SW 1271 (cell line): ENCODE data around the gene EXOSC9.

Experiments used
- DNase-seq, 2 experiments: peaks; one replicate each; lab custom pipeline; 2025; lab: John Stamatoyannopoulos, UW

Gene EXOSC9

GRCh38 chr4:121824171-121824527 is 23.0 kb downstream of the EXOSC9 start:
- DNase-seq: no peak

DNA sequence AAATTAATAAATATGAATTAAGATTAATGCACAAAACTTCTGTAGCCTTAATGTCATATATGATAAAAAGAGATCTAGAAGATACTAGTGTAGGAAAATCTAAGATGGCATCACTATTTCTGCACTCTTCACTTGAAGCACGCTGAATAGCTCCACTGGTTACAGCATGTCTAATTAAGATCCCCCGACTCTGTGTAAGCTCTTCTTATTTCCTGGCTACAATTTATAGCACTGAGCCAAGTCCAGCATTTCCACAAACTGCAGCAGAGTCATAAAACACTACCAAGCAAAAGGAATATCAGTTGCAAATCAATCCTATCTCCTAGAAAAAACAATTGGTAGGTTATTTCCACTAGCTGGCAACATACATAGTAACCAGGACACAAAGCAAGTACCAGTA is 23.8 kb downstream of the EXOSC9 start:
- DNase-seq: no peak

- DNase-seq: no peak
Measured at GRCh38 chr4:121827853-121828252, 26.7 kb downstream of the EXOSC9 start.

GRCh38 chr4:121829511-121829910 is 28.4 kb downstream of the EXOSC9 start:
- DNase-seq: no peak

DNA sequence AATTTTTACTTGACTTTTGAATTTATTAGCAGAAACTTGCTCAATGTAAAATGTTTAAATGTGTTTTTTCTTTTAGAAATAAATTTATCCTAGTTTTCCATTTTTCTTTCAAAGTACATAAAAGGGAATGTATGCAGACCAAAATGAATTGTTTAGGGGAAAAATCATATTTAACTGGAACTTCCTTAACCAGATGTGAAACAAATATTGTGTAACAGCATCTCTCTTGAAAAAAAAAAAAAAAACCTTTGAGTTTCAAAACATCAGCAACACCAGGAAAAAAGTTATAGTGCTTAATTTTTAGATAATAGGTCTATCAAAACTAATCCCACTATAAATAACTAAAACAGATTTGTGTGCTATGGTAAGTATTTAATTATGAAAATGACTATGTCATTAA is 37.0 kb downstream of the EXOSC9 start:
- DNase-seq: no peak

DNA sequence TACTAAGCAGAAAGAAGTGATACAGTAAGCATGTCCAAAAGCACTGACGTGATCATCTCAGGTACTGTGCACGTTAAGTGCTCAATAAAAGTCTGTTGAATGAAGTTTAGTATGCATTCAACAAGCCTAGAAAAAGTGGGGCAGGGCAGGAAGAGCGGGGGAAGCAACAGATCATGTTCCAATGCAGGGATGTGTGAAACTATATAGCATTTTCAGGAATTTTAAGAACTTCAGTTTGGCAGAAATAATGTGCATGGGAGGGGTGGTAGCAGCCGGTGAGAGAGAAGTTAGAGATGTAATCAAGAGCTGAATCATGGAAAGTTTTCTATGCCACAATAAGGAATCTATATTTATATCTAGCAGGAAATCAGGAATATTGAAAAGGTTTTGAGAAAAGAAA is 41.7 kb downstream of the EXOSC9 start:
- DNase-seq: no peak

DNA sequence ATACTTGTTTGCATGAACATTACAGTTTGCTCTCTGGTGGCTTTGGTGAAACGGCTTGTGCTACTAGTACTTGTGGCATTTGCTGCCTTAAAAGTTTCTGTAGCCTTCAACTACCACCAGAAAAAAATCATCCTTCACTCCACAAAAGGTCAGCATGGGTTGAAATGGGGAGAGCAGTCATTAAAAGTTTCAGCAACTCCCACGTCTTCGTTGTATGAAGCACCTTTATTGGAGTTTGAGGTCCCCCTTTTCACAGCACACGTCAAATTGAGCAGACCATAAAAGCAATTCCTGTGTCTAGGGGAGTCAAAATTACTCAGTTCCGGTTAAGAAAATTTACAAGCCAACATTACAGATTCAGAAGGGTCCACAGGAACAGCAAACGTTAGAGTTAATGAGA is 45.5 kb downstream of the EXOSC9 start:
- DNase-seq: no peak

GRCh38 chr4:121851354-121851753 is 50.2 kb downstream of the EXOSC9 start:
- no peak for DNase-seq

- no peak for DNase-seq
Measured at GRCh38 chr4:121860121-121860520, 59.0 kb downstream of the EXOSC9 start.

- DNase-seq: no peak
Measured at GRCh38 chr4:121861426-121861825, 60.3 kb downstream of the EXOSC9 start.

GRCh38 chr4:121863799-121864198 is 62.7 kb downstream of the EXOSC9 start:
- DNase-seq: no peak
